ENCODE results near the gene DOK4.

DOK4 gene

GRCh38 chr16:57518922-57519321, 32.6 kb upstream of the DOK4 start:
- DNase-seq: no peak

DNA sequence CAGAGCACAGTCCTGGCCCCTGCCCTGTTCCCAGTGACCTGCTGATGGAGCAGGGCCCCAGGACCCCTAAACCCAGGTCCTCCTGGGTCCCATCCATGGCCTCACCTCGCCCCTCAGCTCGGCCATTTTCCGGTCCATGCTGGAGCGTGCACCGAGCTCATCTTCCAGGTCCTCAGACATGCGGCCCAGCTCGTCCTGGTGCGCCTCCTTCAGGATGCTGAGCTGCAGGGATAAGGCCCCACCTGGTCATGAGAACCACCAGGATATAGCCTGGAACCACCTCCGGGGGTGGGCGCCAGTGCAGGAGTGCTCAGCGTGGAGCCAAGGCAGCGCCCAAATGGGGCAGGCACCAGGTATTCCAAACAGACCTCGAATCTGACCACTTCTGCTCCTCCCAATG, 32.2 kb upstream of the DOK4 start:
- DNase-seq: no peak

- no peak for DNase-seq
Measured at GRCh38 chr16:57517397-57518367, 31.4 kb upstream of the DOK4 start.

DNA sequence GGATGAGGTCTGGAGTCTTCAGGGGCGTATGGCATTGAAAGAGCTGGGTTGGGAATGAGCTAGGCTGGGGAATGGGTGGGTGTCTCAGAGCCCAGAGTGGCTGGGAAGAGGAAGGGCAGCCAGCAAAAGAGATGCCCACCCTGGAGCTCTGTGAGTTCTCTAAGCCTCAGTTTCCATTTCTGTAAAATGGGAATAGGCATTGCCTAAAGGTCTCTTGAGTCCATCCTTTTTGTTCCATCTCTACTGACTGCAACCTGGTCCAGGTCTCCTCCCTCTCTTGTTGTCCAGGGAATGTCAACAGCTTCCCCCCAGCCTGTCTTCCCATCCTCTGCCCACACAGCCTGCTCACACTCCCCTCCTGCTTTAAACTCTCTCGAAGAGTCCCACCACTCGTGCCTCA, 30.5 kb upstream of the DOK4 start:
- no peak for DNase-seq

DNA sequence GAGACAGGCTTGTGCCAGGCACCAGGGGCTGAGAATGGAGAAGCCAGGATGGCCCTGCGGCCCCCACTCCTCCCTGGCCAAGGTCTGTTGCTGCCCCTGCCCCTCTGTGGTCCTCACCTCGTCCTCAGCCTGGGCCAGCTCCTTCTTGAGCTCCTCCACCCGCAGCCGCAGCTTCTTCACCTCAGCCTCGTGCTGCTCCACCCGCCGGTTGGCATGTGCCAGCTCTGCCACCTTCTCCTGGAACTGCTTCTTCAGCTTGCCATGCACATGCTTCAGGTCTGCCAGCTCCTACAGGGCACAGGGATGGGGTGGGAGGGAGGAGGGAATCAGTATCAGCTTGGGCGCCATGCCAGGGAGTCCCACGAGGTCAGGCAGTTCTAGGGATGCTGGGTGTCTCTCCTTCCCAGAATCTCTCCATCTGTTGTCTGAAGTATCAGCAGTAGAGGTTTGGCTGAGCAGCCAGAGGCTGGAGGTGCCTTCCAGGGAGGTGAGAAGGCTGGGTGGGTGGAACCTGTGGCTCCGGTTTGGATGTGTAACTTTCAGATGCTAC, 30.0 kb upstream of the DOK4 start:
- no peak for DNase-seq

DNA sequence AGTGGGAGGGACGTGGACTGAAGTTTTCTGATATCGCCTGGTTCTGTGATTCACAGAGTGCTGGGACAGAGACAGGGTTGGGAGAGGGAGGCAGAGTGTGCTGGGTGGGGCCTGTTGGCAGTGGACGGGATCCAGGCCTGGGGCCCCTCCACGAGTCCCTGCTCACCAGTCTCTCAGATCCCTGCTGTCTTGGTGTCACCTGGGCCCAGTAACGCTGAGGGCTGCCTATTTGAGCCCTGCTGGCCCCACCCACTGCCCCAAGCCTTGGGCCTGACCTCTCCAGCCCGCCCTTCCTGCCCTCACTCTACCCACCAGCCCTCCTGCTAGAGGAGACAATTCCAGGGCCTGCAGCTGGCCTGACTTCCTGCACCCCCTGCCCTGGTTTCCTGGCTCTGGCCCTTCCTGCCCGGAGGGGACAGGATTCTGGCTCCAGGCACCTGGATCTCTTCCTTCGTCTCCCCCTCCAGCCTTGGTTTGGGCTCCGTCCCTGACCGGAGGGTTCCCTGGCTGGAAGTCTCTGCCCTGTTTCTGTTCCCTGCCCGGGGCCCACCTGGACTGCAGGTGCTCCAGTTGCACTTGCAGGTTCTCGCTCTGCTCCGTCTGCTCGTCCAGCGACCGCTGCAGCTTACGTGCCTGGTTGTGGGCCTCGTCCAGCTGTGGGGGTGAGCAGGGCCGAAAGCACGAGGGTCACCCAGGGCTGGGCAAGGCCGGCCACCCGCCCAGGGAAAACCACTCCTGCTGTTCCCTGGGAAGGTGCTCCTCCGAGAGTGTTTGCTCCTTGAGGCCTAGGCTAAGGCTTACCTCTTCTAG, 28.7 kb upstream of the DOK4 start:
- no peak for DNase-seq

GRCh38 chr16:57514371-57514770, 28.1 kb upstream of the DOK4 start:
- no peak for DNase-seq

DNA sequence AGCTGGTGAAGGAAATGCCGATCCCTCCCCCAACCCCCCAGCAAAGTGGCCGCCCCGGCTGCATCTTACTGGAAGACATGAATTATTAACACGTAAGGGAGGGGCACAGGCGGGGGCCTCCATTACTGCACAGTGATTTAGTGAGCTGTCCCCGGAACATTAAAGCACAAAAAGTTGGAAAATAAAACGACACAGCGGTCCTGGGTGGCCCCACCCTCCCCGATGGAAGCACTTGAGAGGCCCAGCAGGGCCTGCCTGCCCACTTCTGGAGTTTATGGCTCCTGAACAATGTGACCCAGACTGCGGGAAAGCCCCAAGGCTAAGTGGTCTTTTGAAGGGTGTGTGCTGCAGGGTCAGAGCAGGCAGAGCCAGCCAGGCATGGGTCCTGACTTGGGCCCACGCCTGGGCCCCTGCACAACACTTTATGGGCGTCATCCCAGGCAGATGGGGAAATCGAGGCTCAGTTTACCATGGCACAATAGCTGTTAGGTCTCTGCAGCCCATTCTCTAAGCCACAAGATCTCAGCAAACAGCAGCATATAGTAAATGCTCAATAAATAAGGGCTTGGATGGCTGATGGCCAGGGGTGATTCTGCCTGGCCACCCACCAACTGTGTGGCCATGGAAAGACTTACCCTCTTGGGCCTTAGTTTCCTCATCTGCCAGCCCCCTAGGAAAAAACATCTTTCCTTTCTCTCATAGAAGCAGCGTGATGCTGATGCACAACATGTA, 27.2 kb upstream of the DOK4 start:
- DNase-seq: no peak

DNA sequence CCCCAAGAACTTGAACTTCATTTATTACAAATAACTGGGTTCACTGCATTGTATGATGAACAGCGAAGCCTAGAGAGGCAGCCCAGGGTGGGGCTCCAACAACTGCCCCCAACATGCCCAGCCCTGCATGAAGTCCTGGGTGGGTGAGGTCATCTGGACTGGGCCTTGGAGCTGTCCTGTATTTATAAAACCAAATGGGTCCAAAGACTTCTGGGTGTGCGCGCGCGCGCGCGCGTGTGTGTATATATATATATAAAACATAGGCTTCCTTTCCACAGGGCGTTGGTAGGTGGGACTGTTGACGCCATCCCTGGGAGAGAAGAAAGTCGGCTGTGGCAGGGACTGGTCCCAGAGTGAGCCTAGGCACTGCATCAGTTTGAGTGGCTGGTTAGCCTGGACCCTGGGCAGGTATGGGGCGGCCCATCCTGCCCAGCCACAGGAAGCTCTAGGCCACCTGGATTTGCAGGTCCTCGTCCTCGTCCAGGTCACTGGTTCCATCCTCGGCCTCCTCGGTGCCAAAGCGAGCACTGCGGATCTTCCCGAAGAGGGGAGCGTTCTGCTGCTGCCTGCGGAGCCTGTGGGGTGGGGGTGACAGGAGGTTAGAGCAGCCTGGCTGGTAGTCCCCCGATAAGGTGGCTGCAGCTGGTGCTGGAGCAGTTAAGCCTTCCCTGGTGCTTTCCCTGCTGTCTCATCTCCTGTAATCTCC, 26.2 kb upstream of the DOK4 start:
- no peak for DNase-seq

DNA sequence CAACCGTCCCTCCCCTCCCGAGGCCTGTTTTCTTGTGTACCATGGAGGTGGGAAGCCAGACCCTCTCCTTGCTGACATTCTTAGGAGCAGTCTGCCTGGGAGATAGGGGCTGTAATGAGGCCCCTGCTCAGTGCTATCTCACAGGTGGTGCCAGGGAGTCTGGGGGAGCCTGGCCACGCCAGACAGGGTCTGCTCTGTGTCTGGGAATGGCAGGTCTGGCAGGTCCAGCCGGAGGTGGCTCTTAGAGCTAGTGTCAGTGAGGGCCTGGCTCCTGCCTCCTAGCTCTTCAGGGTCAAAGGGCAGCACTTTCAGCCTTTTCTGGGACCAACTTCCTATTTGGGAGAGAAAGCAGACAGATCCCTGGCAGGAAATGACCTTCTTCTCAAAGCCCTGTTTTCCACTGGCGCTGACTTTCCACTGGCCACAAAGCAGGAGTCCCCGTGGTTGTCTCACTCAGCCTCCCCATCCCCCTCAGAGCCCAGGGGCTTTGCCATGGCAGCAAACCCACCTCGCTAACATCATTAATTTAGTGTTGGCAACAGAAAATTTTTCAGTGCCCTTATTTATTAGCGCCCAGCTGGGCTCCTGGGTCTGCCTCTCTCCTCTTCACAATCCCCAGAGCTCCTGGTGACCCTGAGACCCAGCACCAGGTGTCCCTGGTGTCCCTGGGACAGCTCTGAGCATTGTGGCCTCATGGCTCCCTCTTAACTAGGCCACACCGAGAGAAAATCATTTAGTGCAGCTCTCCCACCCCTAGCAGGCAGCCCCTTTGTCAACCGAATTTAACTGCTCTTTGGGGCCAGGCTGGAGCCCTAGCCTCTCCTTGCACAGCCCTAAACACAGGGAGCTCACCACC, 24.0 kb upstream of the DOK4 start:
- no peak for DNase-seq

DNA sequence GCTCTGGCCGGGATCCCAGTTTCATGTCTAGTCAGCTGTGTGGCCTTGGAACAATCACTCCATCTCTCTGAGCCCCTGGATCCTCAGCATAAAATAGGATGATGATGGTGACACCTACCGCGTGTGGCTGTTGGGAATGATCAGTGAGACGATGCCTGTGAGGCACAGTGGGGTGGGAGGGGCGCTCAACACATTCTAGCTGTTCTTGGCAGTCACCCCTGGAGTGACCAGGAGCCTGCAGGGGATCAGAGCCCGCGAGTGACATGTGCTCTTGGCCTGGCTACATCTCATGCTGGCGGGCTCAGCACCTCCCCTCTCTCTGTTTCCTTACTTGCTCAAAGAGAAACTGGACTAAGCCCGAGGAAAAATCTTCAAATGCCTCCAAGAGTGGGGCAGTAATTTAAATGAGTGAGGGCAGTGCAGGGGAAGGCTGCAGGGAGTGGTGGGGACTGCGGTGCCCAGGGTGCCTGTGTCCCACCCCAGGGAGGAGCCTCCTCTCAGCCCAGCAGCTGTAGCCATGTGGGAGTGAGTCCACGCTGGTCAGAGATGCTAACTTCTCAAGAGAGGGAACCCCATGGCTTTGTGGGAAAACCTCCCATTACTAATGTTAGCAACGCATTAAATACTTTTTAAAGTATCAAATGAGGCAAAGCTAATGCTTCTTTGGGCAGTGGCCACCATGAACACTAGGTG, 23.1 kb upstream of the DOK4 start:
- no peak for DNase-seq

- DNase-seq: no peak
Measured at GRCh38 chr16:57508035-57508425, 21.7 kb upstream of the DOK4 start.

- DNase-seq: no peak
Measured at GRCh38 chr16:57507136-57508034, 21.1 kb upstream of the DOK4 start.

- DNase-seq: no peak
Measured at GRCh38 chr16:57505169-57505568, 18.9 kb upstream of the DOK4 start.

- no peak for DNase-seq
Measured at GRCh38 chr16:57504491-57504890, 18.2 kb upstream of the DOK4 start.

- no peak for DNase-seq
Measured at GRCh38 chr16:57504001-57504400, 17.7 kb upstream of the DOK4 start.

- DNase-seq: no peak
Measured at GRCh38 chr16:57503366-57503765, 17.1 kb upstream of the DOK4 start.

- DNase-seq: no peak
Measured at GRCh38 chr16:57502048-57502775, 15.9 kb upstream of the DOK4 start.

- no peak for DNase-seq
Measured at GRCh38 chr16:57501492-57501891, 15.2 kb upstream of the DOK4 start.

Measured in stimulated activated CD8-positive, alpha-beta memory T cell treated with anti-CD3 and anti-CD28 coated beads, Interleukin-4, amount 100 ng/mL, for 48 hours (primary cell).